Smooth muscle cell (in vitro differentiated cells): ENCODE measurements around the gene SLC25A25. TPM values are rescaled to one million over a fixed set of nuclear protein-coding genes. Genes with fewer than 3 reads are reported as not detected.

ENCODE experiments used
- DNase-seq: peaks from one replicate; lab custom pipeline; 2025; ENCODE audit not compliant: unreplicated experiment; lab: John Stamatoyannopoulos, UW
- H2AFZ ChIP-seq: fragments of 200-600 bp; sonication (generic); 2 replicates; pipeline ENCODE4 v1.6.0; 2016; ENCODE audit warnings: antibody characterized with exemption, low read depth, mild to moderate bottlenecking
- H3F3A ChIP-seq: fragments of 200-600 bp; sonication (generic); 2 replicates; pipeline ENCODE4 v1.6.0; 2017; ENCODE audit warnings: antibody characterized with exemption, low read depth
- H3K27ac ChIP-seq: fragments of 200-600 bp; sonication (generic); 2 replicates; pipeline ENCODE4 v1.5.1; 2016; ENCODE audit warnings: low read depth, mild to moderate bottlenecking
- H3K27me3 ChIP-seq: fragments of 200-600 bp; sonication (generic); 2 replicates; pipeline ENCODE4 v1.6.1; 2016; ENCODE audit warnings: low read depth, mild to moderate bottlenecking
- H3K36me3 ChIP-seq: fragments of 200-600 bp; sonication (generic); 2 replicates; pipeline ENCODE4 v1.5.1; 2016; ENCODE audit warnings: low read depth
- H3K4me1 ChIP-seq: fragments of 200-600 bp; sonication (generic); 2 replicates; pipeline ENCODE4 v1.5.1; 2016; ENCODE audit warnings: low read depth
- H3K4me2 ChIP-seq: fragments of 200-600 bp; sonication (generic); 2 replicates; pipeline ENCODE4 v1.6.0; 2016; ENCODE audit warnings: mild to moderate bottlenecking
- H3K4me3 ChIP-seq: fragments of 200-600 bp; sonication (generic); 2 replicates; pipeline ENCODE4 v1.5.1; 2016; ENCODE audit warnings: mild to moderate bottlenecking
- H3K79me2 ChIP-seq: fragments of 200-600 bp; sonication (generic); 2 replicates; pipeline ENCODE4 v1.6.0; 2016; ENCODE audit warnings: low read depth, mild to moderate bottlenecking
- H3K9ac ChIP-seq: fragments of 200-600 bp; sonication (generic); 2 replicates; pipeline ENCODE4 v1.6.0; 2016; ENCODE audit warnings: low read depth
- H3K9me3 ChIP-seq: fragments of 200-600 bp; sonication (generic); replicated peaks from 2 replicates; pipeline ENCODE4 v1.5.1; 2016; ENCODE audit warnings: low read depth
- H4K20me1 ChIP-seq: fragments of 200-600 bp; sonication (generic); 2 replicates; pipeline ENCODE4 v1.6.0; 2016; ENCODE audit warnings: low read depth
- CTCF ChIP-seq: fragments of 200-600 bp; sonication (generic); IDR thresholded peaks from 2 replicates; pipeline ENCODE4 v1.5.1; 2017; ENCODE audit warnings: borderline replicate concordance, mild to moderate bottlenecking, antibody characterized with exemption; ENCODE audit not compliant: insufficient read depth, poor library complexity, severe bottlenecking
- WGBS: methylation state at CpG from one replicate; pipeline ENCODE4 v1.1.7; 2016; ENCODE audit warnings: low lambda C conversion rate; 5-methylcytosine and 5-hydroxymethylcytosine counted together
- polyA plus RNA-seq: library from polyadenylated mRNA; unstranded; fragments of >200 nt; fragmentation: Nextera tagmentation; extraction: Ambion mirVana; gene quantifications from 2 replicates; pipeline ENCODE4 v1.2.1, GENCODE V29; 2016
- total RNA-seq: library from RNA; depleted of rRNA; stranded (reverse); fragments of >200 nt; gene quantifications from 2 replicates; pipeline ENCODE4 v1.2.3, GENCODE V29; 2014

The SLC25A25 gene
- total and polyA plus RNA-seq, 2 experiments from 2014 or later: 15.7 to 20.5 TPM

- H3F3A ChIP-seq: no peaks in the 10 kb centered on the region
- no peak for TF ChIP-seq CTCF
- H3K36me3 ChIP-seq: no peaks in the 10 kb centered on the region
- no peaks in the 10 kb centered on the region for H3K27me3 ChIP-seq
- no peak overlapping the region for H2AFZ ChIP-seq
- no peaks in the 10 kb centered on the region for H3K9me3 ChIP-seq
- no peak overlapping the region for H3K9ac ChIP-seq
- H3K4me1 ChIP-seq: no peaks in the 10 kb centered on the region
- no peak overlapping the region for H3K27ac ChIP-seq
- WGBS: 94% methylated on average over 13 of the region's 13 CpGs
- no peaks in the 10 kb centered on the region for H3K79me2 ChIP-seq
- no peak overlapping the region for H3K4me2 ChIP-seq
- no peak overlapping the region for H3K4me3 ChIP-seq
- no peak for DNase-seq
- no peaks in the 10 kb centered on the region for H4K20me1 ChIP-seq
These were observed 84.4 kb downstream of the SLC25A25 start for GRCh38 chr9:128152133-128153059.

GRCh38 chr9:128153060-128153946 lies 85.3 kb downstream of the SLC25A25 start:
- no peak for TF ChIP-seq CTCF
- H3K9me3 ChIP-seq: no peaks in the 10 kb centered on the region
- H3K36me3 ChIP-seq: no peaks in the 10 kb centered on the region
- no peak overlapping the region for H3K27ac ChIP-seq
- H2AFZ ChIP-seq: no peak overlapping the region
- no peaks in the 10 kb centered on the region for H3K27me3 ChIP-seq
- no peak overlapping the region for H3K4me2 ChIP-seq
- no peak for DNase-seq
- no peaks in the 10 kb centered on the region for H4K20me1 ChIP-seq
- H3K9ac ChIP-seq: no peak overlapping the region
- no peaks in the 10 kb centered on the region for H3K79me2 ChIP-seq
- H3F3A ChIP-seq: no peaks in the 10 kb centered on the region
- H3K4me3 ChIP-seq: no peak overlapping the region
- WGBS: 89% methylated on average over 26 of the region's 26 CpGs
- no peaks in the 10 kb centered on the region for H3K4me1 ChIP-seq

GRCh38 chr9:128153947-128154695 lies 86.1 kb downstream of the SLC25A25 start:
- 93% methylated on average over 13 of the region's 13 CpGs for WGBS
- no peak for DNase-seq
- Histone ChIP-seq H3K4me2 (no peak overlapping the region), H3K36me3 (no peaks in the 10 kb centered on the region), H3K4me1 (no peaks in the 10 kb centered on the region), H3K27me3 (no peaks in the 10 kb centered on the region), H2AFZ (no peak overlapping the region), H3K79me2 (no peaks in the 10 kb centered on the region), H3K4me3 (no peak overlapping the region), H3K9me3 (no peaks in the 10 kb centered on the region), H3K9ac (no peak overlapping the region), H4K20me1 (no peaks in the 10 kb centered on the region), H3F3A (no peaks in the 10 kb centered on the region), H3K27ac (no peak overlapping the region)
- TF ChIP-seq CTCF: no peak
